ENCODE measurements around the gene SERINC3. TPM values are rescaled to one million over a fixed set of nuclear protein-coding genes. Genes with fewer than 3 reads are reported as not detected.

SERINC3 gene
- total and polyA plus RNA-seq, 2 of the 8 experiments (the other 6 are each of a cell fraction or from before 2014, with no cell fraction given) = 47.2 to 66.0 TPM

- no peak for TF ChIP-seq CHD7 (IDR thresholded peaks at IDR 0.05; ENCODE audit: insufficient replicate concordance, low read length)
- no peak for TF ChIP-seq YY1 (IDR thresholded peaks at IDR 0.05; ENCODE audit: low read depth, low read length)
- TF ChIP-seq SIN3A (conservative IDR thresholded peaks at IDR 0.05 in 1 of 2, IDR thresholded peaks at IDR 0.05 in 1 of 2; ENCODE audit: low read depth in 1 of 2, low read length in 2 of 2) = no peak
- no peak for TF ChIP-seq ATF3 (IDR thresholded peaks at IDR 0.05; ENCODE audit: insufficient read depth, low read depth, low read length)
- no peak for TF ChIP-seq FOSL1 (IDR thresholded peaks at IDR 0.05; ENCODE audit: insufficient read depth, low read depth, low read length)
- no peak for TF ChIP-seq RXRA (IDR thresholded peaks at IDR 0.05; ENCODE audit: insufficient read depth, low read depth, low read length)
- no peak for TF ChIP-seq POU5F1 (IDR thresholded peaks at IDR 0.05; ENCODE audit: low read depth, low read length)
- no peak for TF ChIP-seq ATF2 (IDR thresholded peaks at IDR 0.05; ENCODE audit: low read length)
- no peak for TF ChIP-seq BRCA1 (IDR thresholded peaks at IDR 0.05; ENCODE audit: low read depth, low read length)
Observed at GRCh38 chr20:44457016-44457415, 64.9 kb downstream of the SERINC3 start (continued).
